GM13976 (cell line): Measurements from ENCODE around the gene C10orf95.

ENCODE experiments used
- DNase-seq: peaks from one replicate; pipeline ENCODE4 v3.0.0; 2012; ENCODE audit warnings: low spot score
- CTCF ChIP-seq: IDR thresholded peaks from 2 replicates; pipeline ENCODE4 v1.5.1; 2012; ENCODE audit warnings: borderline replicate concordance, mild to moderate bottlenecking; ENCODE audit not compliant: insufficient read depth; ENCODE audit errors: extremely low read depth, missing control alignments, control extremely low read depth
- in situ Hi-C: fragments of 300-500 bp; cut with MboI; formaldehyde crosslinking; loops from one replicate; pipeline ENCODE4 v1.12.0; 2022; ENCODE audit warnings: low sequenced_read_pairs, mixed read lengths, inconsistent platforms; ENCODE audit not compliant: unreplicated experiment

C10orf95 gene

GRCh38 chr10:102411341-102412255 is 39.7 kb downstream of the C10orf95 start:
- in situ Hi-C loops, result no loop called here
- no peak for TF ChIP-seq CTCF
- no peak for DNase-seq

- no peak for DNase-seq
- TF ChIP-seq CTCF, result no peak
- in situ Hi-C loops, result no loop called here
These were observed 40.8 kb downstream of the C10orf95 start for GRCh38 chr10:102410429-102411073.

GRCh38 chr10:102409604-102410428 is 41.5 kb downstream of the C10orf95 start:
- in situ Hi-C loops, result no loop called here
- no peak for TF ChIP-seq CTCF
- DNase-seq, result no peak

- DNase-seq, result peak; percentile 82
- in situ Hi-C loops, result no loop called here
- no peak for TF ChIP-seq CTCF
These were observed 42.4 kb downstream of the C10orf95 start for GRCh38 chr10:102408728-102409603.

- DNase-seq, result no peak
- TF ChIP-seq CTCF, result no peak
- in situ Hi-C loops, result no loop called here
These were observed 43.1 kb downstream of the C10orf95 start for GRCh38 chr10:102408131-102408727.
